ENCODE data around the gene METTL6.

Gene METTL6

GRCh38 chr3:15453501-15453900 lies 26.2 kb upstream of the METTL6 start:
- no peak overlapping the region for H3K9ac ChIP-seq (ENCODE audit: low read length)
- H3K4me1 ChIP-seq (ENCODE audit: control insufficient read depth, low read depth, low read length), result no peaks in the 10 kb centered on the region
- no peak overlapping the region for H2AK5ac ChIP-seq (ENCODE audit: low read length)
- no peak overlapping the region for H2BK5ac ChIP-seq (ENCODE audit: low read length)
- WGBS (ENCODE audit: extremely low coverage, insufficient coverage, low lambda C conversion rate), result no CpG with 5 or more reads among the region's 8 CpGs
- no peaks in the 10 kb centered on the region for H3K79me1 ChIP-seq (ENCODE audit: low read length)
- no peak overlapping the region for H3K4me3 ChIP-seq (ENCODE audit: low read length)
- no peaks in the 10 kb centered on the region for H3K36me3 ChIP-seq (ENCODE audit: control insufficient read depth, insufficient read depth, low read length)
- no peak overlapping the region for H3K4me2 ChIP-seq (ENCODE audit: low read length)
- H2BK15ac ChIP-seq (replicated peaks; ENCODE audit: low read depth), result no peak overlapping the region
- H3K56ac ChIP-seq (ENCODE audit: low read length), result no peak overlapping the region
- H4K5ac ChIP-seq (ENCODE audit: low read length), result no peak overlapping the region
- H4K8ac ChIP-seq (ENCODE audit: low read depth, low read length), result no peak overlapping the region
- H3K27me3 ChIP-seq (ENCODE audit: insufficient read depth, low read length, poor library complexity), result no peaks in the 10 kb centered on the region
- no peak overlapping the region for H2BK120ac ChIP-seq (ENCODE audit: low read depth, low read length)
- no peak for DNase-seq
- H3K4ac ChIP-seq (ENCODE audit: low read depth, low read length), result no peak overlapping the region
- no peaks in the 10 kb centered on the region for H3K79me2 ChIP-seq (ENCODE audit: control insufficient read depth, insufficient read depth, low read length)
- H3K27ac ChIP-seq (ENCODE audit: low read depth, low read length), result no peak overlapping the region
- no peak overlapping the region for H3K18ac ChIP-seq (ENCODE audit: low read length)
- no peak overlapping the region for H3K23ac ChIP-seq (ENCODE audit: low read length)

- no peak overlapping the region for H2BK15ac ChIP-seq (replicated peaks; ENCODE audit: low read depth)
- no peak overlapping the region for H4K5ac ChIP-seq (ENCODE audit: low read length)
- no peak overlapping the region for H2AK5ac ChIP-seq (ENCODE audit: low read length)
- H3K9ac ChIP-seq (ENCODE audit: low read length), result no peak overlapping the region
- no peaks in the 10 kb centered on the region for H3K79me1 ChIP-seq (ENCODE audit: low read length)
- no peak overlapping the region for H3K4ac ChIP-seq (ENCODE audit: low read depth, low read length)
- no peak overlapping the region for H3K23ac ChIP-seq (ENCODE audit: low read length)
- H3K18ac ChIP-seq (ENCODE audit: low read length), result no peak overlapping the region
- no peak overlapping the region for H4K8ac ChIP-seq (ENCODE audit: low read depth, low read length)
- no peak overlapping the region for H3K56ac ChIP-seq (ENCODE audit: low read length)
- no peaks in the 10 kb centered on the region for H3K36me3 ChIP-seq (ENCODE audit: control insufficient read depth, insufficient read depth, low read length)
- no peak for DNase-seq
- no peaks in the 10 kb centered on the region for H3K27me3 ChIP-seq (ENCODE audit: insufficient read depth, low read length, poor library complexity)
- H2BK120ac ChIP-seq (ENCODE audit: low read depth, low read length), result no peak overlapping the region
- no CpG with 5 or more reads among the region's 5 CpGs for WGBS (ENCODE audit: extremely low coverage, insufficient coverage, low lambda C conversion rate)
- no peak overlapping the region for H3K27ac ChIP-seq (ENCODE audit: low read depth, low read length)
- no peaks in the 10 kb centered on the region for H3K79me2 ChIP-seq (ENCODE audit: control insufficient read depth, insufficient read depth, low read length)
- no peak overlapping the region for H2BK5ac ChIP-seq (ENCODE audit: low read length)
- no peak overlapping the region for H3K4me3 ChIP-seq (ENCODE audit: low read length)
- H3K4me2 ChIP-seq (ENCODE audit: low read length), result no peak overlapping the region
- no peaks in the 10 kb centered on the region for H3K4me1 ChIP-seq (ENCODE audit: control insufficient read depth, low read depth, low read length)
Observed at GRCh38 chr3:15452961-15453360, 25.6 kb upstream of the METTL6 start.

DNA sequence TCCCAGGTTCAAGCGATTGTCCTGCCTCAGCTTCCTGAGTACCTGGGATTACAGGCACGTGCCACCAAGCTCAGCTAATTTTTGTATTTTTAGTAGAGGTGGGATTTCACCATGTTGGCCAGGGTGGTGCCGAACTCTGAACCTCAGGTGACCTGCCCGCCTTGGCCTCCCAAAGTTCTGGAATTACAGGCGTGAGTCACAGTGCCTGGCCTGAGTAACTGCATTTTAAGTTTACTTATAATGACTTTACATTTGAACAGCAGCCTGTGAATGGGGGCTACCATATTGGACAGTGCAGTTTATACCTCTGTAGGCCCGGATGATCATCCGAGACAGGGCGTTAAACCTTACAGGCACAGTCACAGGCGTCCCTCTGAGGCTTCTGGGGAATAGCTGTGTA lies 24.8 kb upstream of the METTL6 start:
- Histone ChIP-seq H3K79me2 (ENCODE audit: control insufficient read depth, insufficient read depth, low read length) (no peaks in the 10 kb centered on the region), H2AK5ac (ENCODE audit: low read length) (no peak overlapping the region), H4K5ac (ENCODE audit: low read length) (no peak overlapping the region), H3K36me3 (ENCODE audit: control insufficient read depth, insufficient read depth, low read length) (no peaks in the 10 kb centered on the region), H2BK120ac (ENCODE audit: low read depth, low read length) (no peak overlapping the region), H3K4ac (ENCODE audit: low read depth, low read length) (no peak overlapping the region), H3K27ac (ENCODE audit: low read depth, low read length) (no peak overlapping the region), H3K27me3 (ENCODE audit: insufficient read depth, low read length, poor library complexity) (no peaks in the 10 kb centered on the region), H2BK15ac (replicated peaks; ENCODE audit: low read depth) (no peak overlapping the region), H3K23ac (ENCODE audit: low read length) (no peak overlapping the region), H3K4me2 (ENCODE audit: low read length) (no peak overlapping the region), H3K9ac (ENCODE audit: low read length) (no peak overlapping the region), H4K8ac (ENCODE audit: low read depth, low read length) (no peak overlapping the region), H3K79me1 (ENCODE audit: low read length) (no peaks in the 10 kb centered on the region), H3K18ac (ENCODE audit: low read length) (no peak overlapping the region), H3K4me1 (ENCODE audit: control insufficient read depth, low read depth, low read length) (no peaks in the 10 kb centered on the region), H3K56ac (ENCODE audit: low read length) (no peak overlapping the region), H2BK5ac (ENCODE audit: low read length) (no peak overlapping the region), H3K4me3 (ENCODE audit: low read length) (no peak overlapping the region)
- no CpG with 5 or more reads among the region's 9 CpGs for WGBS (ENCODE audit: extremely low coverage, insufficient coverage, low lambda C conversion rate)
- DNase-seq, result no peak

DNA sequence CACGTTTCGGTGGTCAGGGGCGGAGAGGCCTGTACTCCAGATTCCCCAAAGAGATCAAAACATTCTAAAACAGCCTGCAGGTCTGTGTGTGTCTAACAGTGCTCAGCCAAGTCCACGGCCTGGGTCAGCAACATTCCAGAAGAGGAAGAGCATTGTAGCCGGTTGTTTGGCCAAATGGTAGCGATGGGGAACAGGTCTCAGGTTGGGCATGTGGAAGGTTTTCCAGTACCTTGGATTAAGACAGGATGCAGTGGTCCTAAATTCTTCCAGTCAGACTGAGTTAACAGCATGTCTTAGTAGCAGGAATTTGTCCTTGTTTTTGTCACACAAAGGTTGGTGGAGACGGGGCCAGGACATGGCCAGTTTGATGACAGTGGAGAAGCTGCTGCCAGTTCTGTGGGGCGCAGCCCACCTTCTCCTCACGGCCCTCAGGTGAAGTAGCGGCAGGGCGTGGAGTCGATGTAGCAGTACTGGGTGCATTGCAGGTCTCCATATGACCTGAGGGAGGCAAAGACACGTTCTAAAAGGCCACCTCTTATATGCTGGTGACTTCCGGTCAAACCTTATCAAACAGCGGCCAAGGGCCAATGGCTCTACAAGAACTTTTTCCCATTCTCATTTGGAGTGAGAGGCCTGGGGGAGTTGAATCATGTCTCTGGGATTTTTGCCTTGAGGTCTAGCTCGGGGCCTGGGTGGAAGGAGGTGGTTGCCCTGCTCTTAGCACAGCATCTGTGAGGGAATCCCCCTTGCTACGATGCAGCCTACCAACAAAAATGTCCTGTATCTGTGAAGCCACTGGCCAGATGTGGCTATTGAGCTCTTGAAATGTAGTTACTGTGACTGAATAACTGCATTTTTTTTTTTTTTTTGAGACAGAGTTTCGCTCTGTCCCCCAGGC lies 24.1 kb upstream of the METTL6 start:
- no peaks in the 10 kb centered on the region for H3K4me1 ChIP-seq (ENCODE audit: control insufficient read depth, low read depth, low read length)
- H3K79me1 ChIP-seq (ENCODE audit: low read length), result no peaks in the 10 kb centered on the region
- H3K4me2 ChIP-seq (ENCODE audit: low read length), result no peak overlapping the region
- WGBS (ENCODE audit: extremely low coverage, insufficient coverage, low lambda C conversion rate), result no CpG with 5 or more reads among the region's 18 CpGs
- H3K23ac ChIP-seq (ENCODE audit: low read length), result no peak overlapping the region
- no peak overlapping the region for H4K8ac ChIP-seq (ENCODE audit: low read depth, low read length)
- no peak for DNase-seq
- no peak overlapping the region for H3K27ac ChIP-seq (ENCODE audit: low read depth, low read length)
- H4K5ac ChIP-seq (ENCODE audit: low read length), result no peak overlapping the region
- H3K36me3 ChIP-seq (ENCODE audit: control insufficient read depth, insufficient read depth, low read length), result no peaks in the 10 kb centered on the region
- H3K18ac ChIP-seq (ENCODE audit: low read length), result no peak overlapping the region
- H3K56ac ChIP-seq (ENCODE audit: low read length), result no peak overlapping the region
- no peak overlapping the region for H2AK5ac ChIP-seq (ENCODE audit: low read length)
- H2BK15ac ChIP-seq (replicated peaks; ENCODE audit: low read depth), result no peak overlapping the region
- no peak overlapping the region for H3K4me3 ChIP-seq (ENCODE audit: low read length)
- H2BK5ac ChIP-seq (ENCODE audit: low read length), result no peak overlapping the region
- no peaks in the 10 kb centered on the region for H3K27me3 ChIP-seq (ENCODE audit: insufficient read depth, low read length, poor library complexity)
- no peak overlapping the region for H3K4ac ChIP-seq (ENCODE audit: low read depth, low read length)
- H3K79me2 ChIP-seq (ENCODE audit: control insufficient read depth, insufficient read depth, low read length), result no peaks in the 10 kb centered on the region
- no peak overlapping the region for H2BK120ac ChIP-seq (ENCODE audit: low read depth, low read length)
- H3K9ac ChIP-seq (ENCODE audit: low read length), result no peak overlapping the region

- H2BK5ac ChIP-seq (ENCODE audit: low read length), result no peak overlapping the region
- no peak overlapping the region for H4K5ac ChIP-seq (ENCODE audit: low read length)
- no peak overlapping the region for H2AK5ac ChIP-seq (ENCODE audit: low read length)
- WGBS (ENCODE audit: extremely low coverage, insufficient coverage, low lambda C conversion rate), result no CpG with 5 or more reads among the region's 12 CpGs
- no peak overlapping the region for H3K23ac ChIP-seq (ENCODE audit: low read length)
- no peak for DNase-seq
- H3K27ac ChIP-seq (ENCODE audit: low read depth, low read length), result no peak overlapping the region
- H3K4ac ChIP-seq (ENCODE audit: low read depth, low read length), result no peak overlapping the region
- H3K27me3 ChIP-seq (ENCODE audit: insufficient read depth, low read length, poor library complexity), result no peaks in the 10 kb centered on the region
- H3K56ac ChIP-seq (ENCODE audit: low read length), result no peak overlapping the region
- H3K4me1 ChIP-seq (ENCODE audit: control insufficient read depth, low read depth, low read length), result no peaks in the 10 kb centered on the region
- no peak overlapping the region for H4K8ac ChIP-seq (ENCODE audit: low read depth, low read length)
- no peaks in the 10 kb centered on the region for H3K36me3 ChIP-seq (ENCODE audit: control insufficient read depth, insufficient read depth, low read length)
- H3K79me2 ChIP-seq (ENCODE audit: control insufficient read depth, insufficient read depth, low read length), result no peaks in the 10 kb centered on the region
- no peak overlapping the region for H3K4me3 ChIP-seq (ENCODE audit: low read length)
- H2BK15ac ChIP-seq (replicated peaks; ENCODE audit: low read depth), result no peak overlapping the region
- no peak overlapping the region for H3K18ac ChIP-seq (ENCODE audit: low read length)
- no peak overlapping the region for H3K9ac ChIP-seq (ENCODE audit: low read length)
- no peak overlapping the region for H3K4me2 ChIP-seq (ENCODE audit: low read length)
- H2BK120ac ChIP-seq (ENCODE audit: low read depth, low read length), result no peak overlapping the region
- no peaks in the 10 kb centered on the region for H3K79me1 ChIP-seq (ENCODE audit: low read length)
Observed at GRCh38 chr3:15450438-15451215, 23.3 kb upstream of the METTL6 start.

Data from mesendoderm (in vitro differentiated cells).